ENCODE results near the gene CTBS. TPM values are rescaled to one million over a fixed set of nuclear protein-coding genes. Genes with fewer than 3 reads are reported as not detected.

CTBS gene
- total and polyA plus RNA-seq, 9 donors, result 4.5 to 9.0 (median 5.9) TPM

Other genes with a start within 250 kb of the CTBS start
- 0.09 TPM for gene DNASE2B, start 176.0 kb downstream of the CTBS start, total RNA-seq
- under 1 TPM in 4 of 8 donors, not detected in 4; 0.12 to 0.18 (median 0.15) TPM for gene DNASE2B, start 176.0 kb downstream of the CTBS start, polyA plus RNA-seq (ENCODE audit: insufficient read depth in 1 of 8, insufficient read length in 8 of 8, low replicate concordance in 1 of 8)
- gene RPF1, start 95.2 kb downstream of the CTBS start, total RNA-seq, result 34.7 TPM
- gene RPF1, start 95.2 kb downstream of the CTBS start, polyA plus RNA-seq (ENCODE audit: insufficient read depth in 1 of 8, insufficient read length in 8 of 8, low replicate concordance in 1 of 8), result 10 to 100 TPM; 28.0 to 34.8 (median 31.2) TPM
- gene SPATA1, start 68.1 kb downstream of the CTBS start, total RNA-seq, result 1.8 TPM
- 1 to 10 TPM in 6 of 8 donors, under 1 TPM in 2; 0.49 to 3.0 (median 1.6) TPM for gene SPATA1, start 68.1 kb downstream of the CTBS start, polyA plus RNA-seq (ENCODE audit: insufficient read depth in 1 of 8, insufficient read length in 8 of 8, low replicate concordance in 1 of 8)
- gene GNG5, start 67.9 kb downstream of the CTBS start, total RNA-seq, result 47.3 TPM
- gene GNG5, start 67.9 kb downstream of the CTBS start, polyA plus RNA-seq (ENCODE audit: insufficient read depth in 1 of 8, insufficient read length in 8 of 8, low replicate concordance in 1 of 8), result 100 to 1,000 TPM; 158 to 194 (median 180) TPM
- 18.5 TPM for gene SSX2IP, start 116.0 kb upstream of the CTBS start, total RNA-seq
- gene SSX2IP, start 116.0 kb upstream of the CTBS start, polyA plus RNA-seq (ENCODE audit: insufficient read depth in 1 of 8, insufficient read length in 8 of 8, low replicate concordance in 1 of 8), result 10 to 100 TPM; 14.4 to 19.3 (median 16.5) TPM

All from muscle of leg (tissue), 9 donors.